T-helper 1 cell treated with Interleukin-12 subunit alpha and Interleukin-12 subunit beta and Interleukin-4 antibody, amounts not matched to agents 30 μg/mL and 1 μg/mL, for 36 hours (primary cell): Measurements from ENCODE around the gene NCBP3.
"Not testable (repeated sequence)": the region's sequence is repeated elsewhere in the genome, so short reads cannot be mapped to it uniquely, and the experiment has no call there.

Source experiments
- H3K27ac Mint-ChIP-seq: one replicate; pipeline ENCODE4 v1.8.0; 2021; ENCODE audit warnings: mild to moderate bottlenecking, mixed read lengths
- H3K27me3 Mint-ChIP-seq: one replicate; pipeline ENCODE4 v1.8.0; 2021; ENCODE audit warnings: low read depth, mixed read lengths
- H3K36me3 Mint-ChIP-seq: one replicate; pipeline ENCODE4 v1.8.0; 2021; ENCODE audit warnings: low read depth, mixed read lengths
- H3K4me1 Mint-ChIP-seq: one replicate; pipeline ENCODE4 v1.8.0; 2021; ENCODE audit warnings: low read depth, mixed read lengths
- H3K4me3 Mint-ChIP-seq: one replicate; pipeline ENCODE4 v1.8.0; 2021; ENCODE audit warnings: mild to moderate bottlenecking, moderate library complexity, mixed read lengths
- H3K9me3 Mint-ChIP-seq: one replicate; pipeline ENCODE4 v1.8.0; 2021; ENCODE audit warnings: mixed read lengths

NCBP3 gene

GRCh38 chr17:3801347-3801746 is 44.7 kb downstream of the NCBP3 start:
- Mint-ChIP-seq H3K27me3 (no peaks in the 10 kb centered on the region), H3K4me3 (no peak overlapping the region), H3K4me1 (peaks cover 15% of the 10 kb centered on the region), H3K27ac (no peak overlapping the region), H3K36me3 (no peaks in the 10 kb centered on the region), H3K9me3 (no peaks in the 10 kb centered on the region)

- H3K36me3 Mint-ChIP-seq = no peaks in the 10 kb centered on the region
- H3K9me3 Mint-ChIP-seq = no peaks in the 10 kb centered on the region
- peaks cover 19% of the 10 kb centered on the region for H3K4me1 Mint-ChIP-seq
- no peak within 1 kb of the TSS for H3K4me3 Mint-ChIP-seq
- no peaks in the 10 kb centered on the region for H3K27me3 Mint-ChIP-seq
- H3K27ac Mint-ChIP-seq = peak within 1 kb of the TSS; percentile 45
Measured at GRCh38 chr17:3800362-3801271, 45.4 kb downstream of the NCBP3 start, which contains the start of gene ITGAE. Gene ITGAE (minus strand): TSS chr17:3801188. CDS start chr17:3801144, 44 bp downstream.

GRCh38 chr17:3799181-3799945 is 46.7 kb downstream of the NCBP3 start:
- Mint-ChIP-seq H3K4me1 (peaks cover 20% of the 10 kb centered on the region), H3K9me3 (no peaks in the 10 kb centered on the region), H3K4me3 (no peak overlapping the region), H3K36me3 (no peaks in the 10 kb centered on the region), H3K27me3 (no peaks in the 10 kb centered on the region), H3K27ac (no peak overlapping the region)

GRCh38 chr17:3798273-3799180 is 47.5 kb downstream of the NCBP3 start:
- Mint-ChIP-seq H3K9me3 (no peaks in the 10 kb centered on the region), H3K4me3 (no peak overlapping the region), H3K4me1 (peaks cover 20% of the 10 kb centered on the region), H3K36me3 (no peaks in the 10 kb centered on the region), H3K27ac (no peak overlapping the region), H3K27me3 (no peaks in the 10 kb centered on the region)

- Mint-ChIP-seq H3K27ac (peak overlapping the region; percentile 10), H3K27me3 (no peaks in the 10 kb centered on the region), H3K9me3 (no peaks in the 10 kb centered on the region), H3K36me3 (no peaks in the 10 kb centered on the region), H3K4me1 (peaks cover 23% of the 10 kb centered on the region), H3K4me3 (no peak overlapping the region)
Measured at GRCh38 chr17:3796822-3797170, 49.2 kb downstream of the NCBP3 start.

GRCh38 chr17:3796110-3796821 is 49.8 kb downstream of the NCBP3 start:
- Mint-ChIP-seq H3K36me3 (no peaks in the 10 kb centered on the region), H3K4me1 (peaks cover 27% of the 10 kb centered on the region), H3K27ac (peak overlapping the region; percentile 10), H3K27me3 (no peaks in the 10 kb centered on the region), H3K9me3 (no peaks in the 10 kb centered on the region), H3K4me3 (peak overlapping the region; percentile 39)

GRCh38 chr17:3795390-3796102 is 50.5 kb downstream of the NCBP3 start:
- Mint-ChIP-seq H3K27me3 (no peaks in the 10 kb centered on the region), H3K4me1 (peaks cover 28% of the 10 kb centered on the region), H3K36me3 (no peaks in the 10 kb centered on the region), H3K27ac (no peak overlapping the region), H3K4me3 (no peak overlapping the region), H3K9me3 (no peaks in the 10 kb centered on the region)

- Mint-ChIP-seq H3K27me3 (no peaks in the 10 kb centered on the region), H3K36me3 (no peaks in the 10 kb centered on the region), H3K4me1 (peaks cover 33% of the 10 kb centered on the region), H3K9me3 (no peaks in the 10 kb centered on the region), H3K27ac (no peak overlapping the region), H3K4me3 (no peak overlapping the region)
Measured at GRCh38 chr17:3794557-3795389, 51.3 kb downstream of the NCBP3 start.

- peaks cover 32% of the 10 kb centered on the region for H3K4me1 Mint-ChIP-seq
- H3K27me3 Mint-ChIP-seq, H3K36me3 Mint-ChIP-seq, H3K9me3 Mint-ChIP-seq, H3K4me3 Mint-ChIP-seq, H3K27ac Mint-ChIP-seq: not testable (repeated sequence)
Measured at GRCh38 chr17:3794152-3794551, 51.9 kb downstream of the NCBP3 start.

- H3K9me3 Mint-ChIP-seq, H3K27me3 Mint-ChIP-seq, H3K4me3 Mint-ChIP-seq, H3K36me3 Mint-ChIP-seq, H3K27ac Mint-ChIP-seq: not testable (repeated sequence)
- peaks cover 32% of the 10 kb centered on the region for H3K4me1 Mint-ChIP-seq
Measured at GRCh38 chr17:3793258-3793657, 52.8 kb downstream of the NCBP3 start.

- H3K4me1 Mint-ChIP-seq = peaks cover 36% of the 10 kb centered on the region
- no peak overlapping the region for H3K4me3 Mint-ChIP-seq
- no peaks in the 10 kb centered on the region for H3K36me3 Mint-ChIP-seq
- H3K27me3 Mint-ChIP-seq = no peaks in the 10 kb centered on the region
- H3K9me3 Mint-ChIP-seq = no peaks in the 10 kb centered on the region
- no peak overlapping the region for H3K27ac Mint-ChIP-seq
Measured at GRCh38 chr17:3792481-3792880, 53.6 kb downstream of the NCBP3 start.

GRCh38 chr17:3788200-3788599 is 57.8 kb downstream of the NCBP3 start:
- no peak overlapping the region for H3K4me3 Mint-ChIP-seq
- no peaks in the 10 kb centered on the region for H3K9me3 Mint-ChIP-seq
- H3K27ac Mint-ChIP-seq = peak overlapping the region; percentile 69
- H3K27me3 Mint-ChIP-seq = no peaks in the 10 kb centered on the region
- H3K36me3 Mint-ChIP-seq = no peaks in the 10 kb centered on the region
- H3K4me1 Mint-ChIP-seq = peaks cover 20% of the 10 kb centered on the region

- H3K4me3 Mint-ChIP-seq, H3K27me3 Mint-ChIP-seq, H3K9me3 Mint-ChIP-seq, H3K4me1 Mint-ChIP-seq, H3K36me3 Mint-ChIP-seq: not testable (repeated sequence)
- H3K27ac Mint-ChIP-seq = peak overlapping the region; percentile 27
Measured at GRCh38 chr17:3785323-3785722, 60.7 kb downstream of the NCBP3 start.
